Activated B cell treated with CpG ODN at 0.5 μM for 24 hours (primary cell): ENCODE data around the gene SLC22A1. TPM values are rescaled to one million over a fixed set of nuclear protein-coding genes. Genes with fewer than 3 reads are reported as not detected.

Experiments used
- ATAC-seq: fragments of 200-7000 bp; cut with Tn5 transposase; one replicate; pipeline ENCODE4 v1.10.0; 2021; ENCODE audit warnings: low read depth, mild to moderate bottlenecking, moderate library complexity
- CTCF ChIA-PET: fragments of 350-600 bp; sonication (Branson Sonifier 250); formaldehyde crosslinking; loops from one replicate; lab custom pipeline; 2021; ENCODE audit warnings: antibody characterized with exemption; lab: Charles Lee
- POLR2A ChIA-PET: fragments of 350-600 bp; sonication (Branson Sonifier 250); formaldehyde crosslinking; loops from one replicate; lab custom pipeline; 2021; ENCODE audit warnings: antibody characterized with exemption; lab: Charles Lee
- DNase-seq: peaks from one replicate; pipeline ENCODE4 v3.0.0; 2022
- H3K27ac Mint-ChIP-seq: one replicate; pipeline ENCODE4 v1.8.0; 2020; ENCODE audit warnings: mixed read lengths
- H3K27me3 Mint-ChIP-seq: one replicate; pipeline ENCODE4 v1.8.0; 2021; ENCODE audit warnings: mixed read lengths
- H3K36me3 Mint-ChIP-seq: one replicate; pipeline ENCODE4 v1.8.0; 2021; ENCODE audit warnings: low read depth, mixed read lengths
- H3K4me1 Mint-ChIP-seq: one replicate; pipeline ENCODE4 v1.8.0; 2021; ENCODE audit warnings: mixed read lengths
- H3K4me3 Mint-ChIP-seq: one replicate; pipeline ENCODE4 v1.8.0; 2020; ENCODE audit warnings: mild to moderate bottlenecking, mixed read lengths
- H3K9me3 Mint-ChIP-seq: one replicate; pipeline ENCODE4 v1.8.0; 2020; ENCODE audit warnings: mixed read lengths
- intact Hi-C: fragments of 100-400 bp; cut with micrococcal nuclease; formaldehyde crosslinking; loops from one replicate; pipeline ENCODE4 v1.15.1; 2024
- total RNA-seq: library from RNA; stranded (reverse); gene quantifications from 2 replicates; pipeline ENCODE4 v1.2.3, GENCODE V29; 2022
- TF ChIP-seq, protein P1 (sequence below): fragments of 200-600 bp; IDR thresholded peaks from one replicate; pipeline ENCODE4 v1.8.0; 2022; ENCODE audit warnings: antibody characterized with exemption, mild to moderate bottlenecking

Gene SLC22A1
- total RNA-seq, 1 donor from 2014 or later = 2.8 TPM

DNA sequence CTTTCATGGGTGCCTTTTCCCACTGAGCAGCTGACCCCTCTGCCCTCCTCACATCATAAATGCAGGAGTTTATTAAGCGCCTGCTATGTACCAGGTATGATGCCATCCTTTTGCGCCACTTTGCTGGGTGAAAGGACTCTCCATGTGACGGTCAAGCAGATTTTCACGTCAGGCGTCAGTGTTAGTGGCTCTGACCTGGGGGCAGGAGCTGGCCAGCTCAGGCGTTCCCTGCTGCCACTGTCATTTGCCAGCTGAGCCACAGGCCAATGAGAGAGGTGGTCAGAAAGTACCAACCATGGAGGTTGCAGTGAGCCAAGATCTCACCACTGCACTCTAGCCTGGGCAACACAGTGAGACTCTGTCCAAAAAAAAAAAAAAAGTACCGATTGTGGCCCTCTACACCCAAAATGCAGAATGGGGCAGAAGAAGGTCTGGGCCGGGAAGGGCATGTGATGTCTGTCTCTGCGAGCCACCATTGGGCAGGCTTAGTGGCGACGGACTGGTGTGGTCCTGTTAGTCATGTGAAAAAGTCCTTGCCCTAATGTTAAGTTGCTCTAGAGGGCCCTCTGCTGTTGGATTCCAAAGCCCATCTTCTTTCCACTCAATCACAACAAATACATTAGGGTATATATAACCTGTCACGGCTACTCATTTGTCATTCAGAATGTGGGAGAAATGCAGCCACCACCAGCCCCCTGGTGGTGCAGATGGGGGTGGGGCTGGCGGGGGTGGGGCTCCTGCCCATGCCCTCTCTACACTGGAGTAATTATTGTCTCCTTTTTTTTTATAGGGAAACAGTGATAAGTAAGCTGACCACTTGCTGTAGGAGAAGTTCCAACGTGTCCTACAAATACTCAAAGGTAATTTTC, 18.4 kb upstream of the SLC22A1 start:
- TF ChIP-seq, protein P1, sequence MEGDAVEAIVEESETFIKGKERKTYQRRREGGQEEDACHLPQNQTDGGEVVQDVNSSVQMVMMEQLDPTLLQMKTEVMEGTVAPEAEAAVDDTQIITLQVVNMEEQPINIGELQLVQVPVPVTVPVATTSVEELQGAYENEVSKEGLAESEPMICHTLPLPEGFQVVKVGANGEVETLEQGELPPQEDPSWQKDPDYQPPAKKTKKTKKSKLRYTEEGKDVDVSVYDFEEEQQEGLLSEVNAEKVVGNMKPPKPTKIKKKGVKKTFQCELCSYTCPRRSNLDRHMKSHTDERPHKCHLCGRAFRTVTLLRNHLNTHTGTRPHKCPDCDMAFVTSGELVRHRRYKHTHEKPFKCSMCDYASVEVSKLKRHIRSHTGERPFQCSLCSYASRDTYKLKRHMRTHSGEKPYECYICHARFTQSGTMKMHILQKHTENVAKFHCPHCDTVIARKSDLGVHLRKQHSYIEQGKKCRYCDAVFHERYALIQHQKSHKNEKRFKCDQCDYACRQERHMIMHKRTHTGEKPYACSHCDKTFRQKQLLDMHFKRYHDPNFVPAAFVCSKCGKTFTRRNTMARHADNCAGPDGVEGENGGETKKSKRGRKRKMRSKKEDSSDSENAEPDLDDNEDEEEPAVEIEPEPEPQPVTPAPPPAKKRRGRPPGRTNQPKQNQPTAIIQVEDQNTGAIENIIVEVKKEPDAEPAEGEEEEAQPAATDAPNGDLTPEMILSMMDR = no peak
- CTCF ChIA-PET = interaction anchor here (1.2 kb wide), 1 partner anchor 240 kb away, joined by 6 read pairs; no protein-coding TSS in a partner anchor
- DNase-seq = no peak
- intact Hi-C loops = loop anchor here (1.0 kb wide), 1 partner anchor 412 kb away; no protein-coding TSS in a partner anchor
- no peaks in the 10 kb centered on the region for H3K9me3 Mint-ChIP-seq
- ATAC-seq = peak; percentile 45
- H3K27ac Mint-ChIP-seq = no peak overlapping the region
- H3K36me3 Mint-ChIP-seq = peaks cover 79% of the 10 kb centered on the region
- H3K4me3 Mint-ChIP-seq = no peak overlapping the region
- POLR2A ChIA-PET = no interaction called here
- H3K27me3 Mint-ChIP-seq = no peaks in the 10 kb centered on the region
- H3K4me1 Mint-ChIP-seq = no peaks in the 10 kb centered on the region

DNA sequence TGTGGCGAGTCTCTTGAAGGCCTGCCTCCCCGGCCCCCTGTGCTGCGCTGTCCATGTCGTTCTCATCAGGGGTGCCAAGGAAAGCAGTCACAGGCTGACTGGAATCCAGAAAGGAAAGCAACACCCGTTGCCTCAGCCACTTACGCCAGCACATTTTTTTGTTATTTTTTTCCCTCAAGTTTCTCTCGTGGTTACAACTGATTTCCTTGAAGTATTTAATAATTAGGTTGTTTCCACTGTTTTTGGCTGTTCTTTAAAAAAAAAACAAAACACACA, 17.9 kb upstream of the SLC22A1 start:
- POLR2A ChIA-PET = no interaction called here
- no peak overlapping the region for H3K27ac Mint-ChIP-seq

DNA sequence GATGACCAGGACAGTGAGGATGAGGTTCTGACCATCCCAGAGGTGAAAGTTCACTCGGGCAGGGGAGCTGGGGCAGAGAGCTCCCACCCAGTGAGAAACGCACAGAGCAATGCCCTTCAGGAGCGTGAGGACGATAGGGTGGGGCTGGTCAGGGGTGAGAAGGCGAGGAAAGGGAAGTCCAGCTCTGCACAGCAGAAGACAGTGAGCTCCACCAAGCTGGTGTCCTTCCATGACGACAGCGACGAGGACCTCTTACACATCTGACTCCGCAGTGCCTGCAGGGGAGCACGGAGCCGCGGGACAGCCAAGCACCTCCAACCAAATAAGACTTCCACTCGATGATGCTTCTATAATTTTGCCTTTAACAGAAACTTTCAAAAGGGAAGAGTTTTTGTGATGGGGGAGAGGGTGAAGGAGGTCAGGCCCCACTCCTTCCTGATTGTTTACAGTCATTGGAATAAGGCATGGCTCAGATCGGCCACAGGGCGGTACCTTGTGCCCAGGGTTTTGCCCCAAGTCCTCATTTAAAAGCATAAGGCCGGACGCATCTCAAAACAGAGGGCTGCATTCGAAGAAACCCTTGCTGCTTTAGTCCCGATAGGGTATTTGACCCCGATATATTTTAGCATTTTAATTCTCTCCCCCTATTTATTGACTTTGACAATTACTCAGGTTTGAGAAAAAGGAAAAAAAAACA, 16.6 kb upstream of the SLC22A1 start:
- Mint-ChIP-seq H3K36me3 (peaks cover 69% of the 10 kb centered on the region), H3K4me3 (no peak overlapping the region), H3K9me3 (no peaks in the 10 kb centered on the region), H3K27ac (peak overlapping the region; percentile 15), H3K27me3 (no peaks in the 10 kb centered on the region), H3K4me1 (no peaks in the 10 kb centered on the region)
- intact Hi-C loops = no loop called here
- POLR2A ChIA-PET = no interaction called here
- no peak for ATAC-seq
- TF ChIP-seq, protein P1 = no peak
- no peak for DNase-seq
- CTCF ChIA-PET = no interaction called here

More for the DNA sequence above, 17.9 kb upstream of the SLC22A1 start:
- no peak for DNase-seq
- Mint-ChIP-seq H3K36me3 (peaks cover 75% of the 10 kb centered on the region), H3K4me3 (no peak overlapping the region), H3K4me1 (no peaks in the 10 kb centered on the region), H3K27me3 (no peaks in the 10 kb centered on the region), H3K9me3 (no peaks in the 10 kb centered on the region)
- TF ChIP-seq, protein P1 = no peak
- ATAC-seq = no peak
- CTCF ChIA-PET = interaction anchor here (1.2 kb wide), 1 partner anchor 240 kb away, joined by 6 read pairs; no protein-coding TSS in a partner anchor
- intact Hi-C loops = loop anchor here (1.0 kb wide), 1 partner anchor 412 kb away; no protein-coding TSS in a partner anchor

DNA sequence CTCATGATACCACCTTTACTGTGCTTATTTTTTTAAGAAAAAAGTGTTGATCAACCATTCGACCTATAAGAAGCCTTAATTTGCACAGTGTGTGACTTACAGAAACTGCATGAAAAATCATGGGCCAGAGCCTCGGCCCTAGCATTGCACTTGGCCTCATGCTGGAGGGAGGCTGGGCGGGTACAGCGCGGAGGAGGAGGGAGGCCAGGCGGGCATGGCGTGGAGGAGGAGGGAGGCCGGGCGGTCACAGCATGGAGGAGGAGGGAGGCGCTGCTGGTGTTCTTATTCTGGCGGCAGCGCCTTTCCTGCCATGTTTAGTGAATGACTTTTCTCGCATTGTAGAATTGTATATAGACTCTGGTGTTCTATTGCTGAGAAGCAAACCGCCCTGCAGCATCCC, 15.6 kb upstream of the SLC22A1 start:
- H3K27me3 Mint-ChIP-seq = no peaks in the 10 kb centered on the region
- ChIA-PET POLR2A (no interaction called here), CTCF (no interaction called here)
- no peak for DNase-seq
- no peak overlapping the region for H3K4me3 Mint-ChIP-seq
- intact Hi-C loops = no loop called here
- TF ChIP-seq, protein P1 = no peak
- H3K36me3 Mint-ChIP-seq = peaks cover 70% of the 10 kb centered on the region
- ATAC-seq = no peak
- no peaks in the 10 kb centered on the region for H3K4me1 Mint-ChIP-seq
- no peaks in the 10 kb centered on the region for H3K9me3 Mint-ChIP-seq
- H3K27ac Mint-ChIP-seq = no peak overlapping the region

DNA sequence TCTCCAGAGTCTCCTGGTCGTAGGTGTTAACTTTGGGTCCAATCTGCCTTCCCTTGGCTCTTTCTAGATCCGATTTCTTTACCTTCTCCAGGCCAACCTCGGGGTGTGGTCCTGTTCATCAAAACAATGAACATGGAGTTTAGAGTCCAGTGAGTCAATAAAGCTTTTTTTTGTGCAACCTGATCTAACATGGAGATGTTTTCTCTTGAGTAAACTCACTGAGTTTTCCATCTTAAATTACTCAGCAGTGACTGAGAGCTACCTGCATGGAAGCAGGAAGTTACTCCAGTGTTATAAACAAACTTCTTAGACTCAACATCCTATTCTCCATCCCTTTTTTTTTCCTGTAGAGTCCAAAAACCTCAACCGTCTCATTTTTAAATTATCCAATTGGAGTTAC, 14.9 kb upstream of the SLC22A1 start:
- intact Hi-C loops = no loop called here
- TF ChIP-seq, protein P1 = no peak
- POLR2A ChIA-PET = no interaction called here
- DNase-seq = no peak
- Mint-ChIP-seq H3K9me3 (no peaks in the 10 kb centered on the region), H3K4me3 (no peak overlapping the region), H3K4me1 (no peaks in the 10 kb centered on the region), H3K27me3 (no peaks in the 10 kb centered on the region), H3K27ac (no peak overlapping the region), H3K36me3 (peaks cover 63% of the 10 kb centered on the region)
- CTCF ChIA-PET = no interaction called here
- no peak for ATAC-seq
